ENCODE data around the gene DENND1C.

GRCh38 chr19:6509118-6509971 lies 27.8 kb upstream of the DENND1C start:
- TF ChIP-seq CTCF (IDR thresholded peaks at IDR 0.05) (no peak), POLR2A (IDR thresholded peaks at IDR 0.05) (no peak)
